Esophagus muscularis mucosa (tissue), 4 donors: ENCODE results near the gene FKBP1A. TPM values are rescaled to one million over a fixed set of nuclear protein-coding genes. Genes with fewer than 3 reads are reported as not detected.
A peak's percentile ranks its signal among the peaks of the same experiment; 100 is the strongest.

Source experiments
- DNase-seq: peaks from one replicate; pipeline ENCODE4 v3.0.0-alpha.2; 2017; ENCODE audit errors: extremely low spot score
- H3K27ac ChIP-seq, 4 donors: fragments of 200-600 bp; sonication (generic); replicated peaks in 1 of 4; 1 replicate in 3 of 4; 2 replicates in 1 of 4; pipeline ENCODE4 v1.5.1; 2016 to 2019; ENCODE audit warnings: mild to moderate bottlenecking in 1 of 4
- H3K27me3 ChIP-seq, 4 donors: fragments of 200-600 bp; sonication (generic); one replicate each; pipeline versions ENCODE4 v1.5.1 to v1.6.0; 2016 to 2019
- H3K36me3 ChIP-seq, 4 donors: fragments of 200-600 bp; sonication (generic); one replicate each; pipeline ENCODE4 v1.5.1; 2016 to 2019
- H3K4me1 ChIP-seq, 4 donors: fragments of 200-600 bp; sonication (generic); one replicate each; pipeline ENCODE4 v1.5.1; 2016 to 2019
- H3K4me3 ChIP-seq, 4 donors: fragments of 200-600 bp; sonication (generic); 1 replicate in 2 of 4; 2 replicates in 2 of 4; pipeline ENCODE4 v1.5.1; 2016 to 2019; ENCODE audit warnings: mild to moderate bottlenecking in 4 of 4, moderate library complexity in 1 of 4
- H3K9me3 ChIP-seq, 4 donors: fragments of 200-600 bp; sonication (generic); 1 replicate in 3 of 4; 2 replicates in 1 of 4; pipeline ENCODE4 v1.5.1; 2016 to 2019
- EP300 ChIP-seq: sonication (generic); formaldehyde crosslinking; IDR thresholded peaks from one replicate; pipeline ENCODE4 v1.6.1; 2017; ENCODE audit warnings: antibody characterized with exemption
- POLR2A ChIP-seq: fragments of 450-650 bp; IDR thresholded peaks from one replicate; pipeline ENCODE4 v1.6.1; 2017; ENCODE audit warnings: antibody characterized with exemption, moderate library complexity, mild to moderate bottlenecking, low read depth
- POLR2AphosphoS5 ChIP-seq, 2 donors: sonication (generic); formaldehyde crosslinking; IDR thresholded peaks; one replicate each; pipeline ENCODE4 v1.6.1; 2017; ENCODE audit warnings: antibody characterized with exemption in 2 of 2
- WGBS: methylation state at CpG from one replicate; pipeline ENCODE4 v1.1.5; 2018; 5-methylcytosine and 5-hydroxymethylcytosine counted together
- intact Hi-C: fragments of 100-400 bp; cut with DNase I; formaldehyde crosslinking; loops from one replicate; pipeline ENCODE4 v1.15.1; 2023
- total RNA-seq, 4 donors: library from RNA; depleted of rRNA; stranded (reverse); fragments of >200 nt; gene quantifications; one replicate each; pipeline versions ENCODE4 v1.1.0 to v1.2.1, GENCODE V29; 2016
- TF ChIP-seq, protein P1 (sequence below), 3 experiments: fragments of 200-600 bp in 2 of 3; fragments of 450-650 bp in 1 of 3; sonication (generic) in 2 of 3; IDR thresholded peaks; one replicate each; pipeline ENCODE4 v1.5.1; 2017 to 2019; ENCODE audit warnings: antibody characterized with exemption in 3 of 3, mild to moderate bottlenecking in 2 of 3, moderate library complexity in 1 of 3

The FKBP1A gene
- total RNA-seq, 4 donors from 2014 or later: 84.3 to 99.2 (median 89.8) TPM

- peak overlapping the region in 1 of 4 donors; percentile 33 for H3K27ac ChIP-seq
- peaks cover 51 to 76% (median 52%) of the 10 kb centered on the region in 4 donors for H3K4me1 ChIP-seq
- no peaks in the 10 kb centered on the region for H3K27me3 ChIP-seq
- H3K4me3 ChIP-seq: no peak overlapping the region
- intact Hi-C loops: no loop called here
- TF ChIP-seq POLR2A (no peak), EP300 (no peak), POLR2AphosphoS5 (IDR thresholded peaks at IDR 0.05) (no peak)
- TF ChIP-seq, protein P1, sequence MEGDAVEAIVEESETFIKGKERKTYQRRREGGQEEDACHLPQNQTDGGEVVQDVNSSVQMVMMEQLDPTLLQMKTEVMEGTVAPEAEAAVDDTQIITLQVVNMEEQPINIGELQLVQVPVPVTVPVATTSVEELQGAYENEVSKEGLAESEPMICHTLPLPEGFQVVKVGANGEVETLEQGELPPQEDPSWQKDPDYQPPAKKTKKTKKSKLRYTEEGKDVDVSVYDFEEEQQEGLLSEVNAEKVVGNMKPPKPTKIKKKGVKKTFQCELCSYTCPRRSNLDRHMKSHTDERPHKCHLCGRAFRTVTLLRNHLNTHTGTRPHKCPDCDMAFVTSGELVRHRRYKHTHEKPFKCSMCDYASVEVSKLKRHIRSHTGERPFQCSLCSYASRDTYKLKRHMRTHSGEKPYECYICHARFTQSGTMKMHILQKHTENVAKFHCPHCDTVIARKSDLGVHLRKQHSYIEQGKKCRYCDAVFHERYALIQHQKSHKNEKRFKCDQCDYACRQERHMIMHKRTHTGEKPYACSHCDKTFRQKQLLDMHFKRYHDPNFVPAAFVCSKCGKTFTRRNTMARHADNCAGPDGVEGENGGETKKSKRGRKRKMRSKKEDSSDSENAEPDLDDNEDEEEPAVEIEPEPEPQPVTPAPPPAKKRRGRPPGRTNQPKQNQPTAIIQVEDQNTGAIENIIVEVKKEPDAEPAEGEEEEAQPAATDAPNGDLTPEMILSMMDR (IDR thresholded peaks at IDR 0.05): no peak
- H3K36me3 ChIP-seq: peaks cover 0 to 21% (median 2%) of the 10 kb centered on the region in 4 donors
- DNase-seq: peak; percentile 57
- WGBS: 95% methylated on average over 6 of the region's 6 CpGs
- no peaks in the 10 kb centered on the region for H3K9me3 ChIP-seq
These were observed 60.9 kb downstream of the FKBP1A start for GRCh38 chr20:1331801-1332453.

GRCh38 chr20:1331101-1331500 lies 61.8 kb downstream of the FKBP1A start:
- Histone ChIP-seq H3K36me3 (peaks cover 0 to 21% (median 2%) of the 10 kb centered on the region in 4 donors), H3K27me3 (no peaks in the 10 kb centered on the region), H3K4me3 (no peak overlapping the region), H3K27ac (peak overlapping the region in 3 of 4 donors; percentile 93 to 99 (median 98)), H3K4me1 (peaks cover 51 to 77% (median 52%) of the 10 kb centered on the region in 4 donors), H3K9me3 (no peaks in the 10 kb centered on the region)
- TF ChIP-seq POLR2A (no peak), POLR2AphosphoS5 (IDR thresholded peaks at IDR 0.05) (no peak), EP300 (no peak)
- TF ChIP-seq, protein P1 (IDR thresholded peaks at IDR 0.05): no peak
- 91% methylated on average over 2 of the region's 2 CpGs for WGBS
- peak; percentile 64 for DNase-seq
- intact Hi-C loops: no loop called here

GRCh38 chr20:1330075-1330830 lies 62.6 kb downstream of the FKBP1A start:
- Histone ChIP-seq H3K36me3 (peaks cover 0 to 21% (median 2%) of the 10 kb centered on the region in 4 donors), H3K4me3 (no peak overlapping the region), H3K27me3 (no peaks in the 10 kb centered on the region), H3K27ac (peak overlapping the region; percentile 93 to 99 (median 96)), H3K9me3 (no peaks in the 10 kb centered on the region), H3K4me1 (peaks cover 54 to 73% (median 56%) of the 10 kb centered on the region in 4 donors)
- intact Hi-C loops: no loop called here
- WGBS: 63% methylated on average over 5 of the region's 6 CpGs
- peak; percentile 92 for DNase-seq
- TF ChIP-seq POLR2AphosphoS5 (IDR thresholded peaks at IDR 0.05) (peak; percentile 23 to 56), EP300 (no peak), POLR2A (no peak)

- peaks cover 67 to 74% (median 68%) of the 10 kb centered on the region in 4 donors for H3K4me1 ChIP-seq
- peaks cover 0 to 18% (median 2%) of the 10 kb centered on the region in 4 donors for H3K36me3 ChIP-seq
- peak within 1 kb of the TSS; percentile 93 to 99 (median 96) for H3K27ac ChIP-seq
- H3K9me3 ChIP-seq: no peaks in the 10 kb centered on the region
- H3K27me3 ChIP-seq: no peaks in the 10 kb centered on the region
- WGBS: 77% methylated on average over 7 of the region's 8 CpGs
- DNase-seq: peak; percentile 74
- TF ChIP-seq EP300: no peak
- intact Hi-C loops: loop anchor here (5.0 kb wide), 1 partner anchor 138 kb away; the partner anchor contains the start of gene NSFL1C
- H3K4me3 ChIP-seq: no peak within 1 kb of the TSS
These were observed 64.0 kb downstream of the FKBP1A start, which contains the start of gene SDCBP2 for GRCh38 chr20:1328680-1329330. Gene SDCBP2 (minus strand): TSS chr20:1329139. CDS start chr20:1320416, 8,723 bp downstream.

DNA sequence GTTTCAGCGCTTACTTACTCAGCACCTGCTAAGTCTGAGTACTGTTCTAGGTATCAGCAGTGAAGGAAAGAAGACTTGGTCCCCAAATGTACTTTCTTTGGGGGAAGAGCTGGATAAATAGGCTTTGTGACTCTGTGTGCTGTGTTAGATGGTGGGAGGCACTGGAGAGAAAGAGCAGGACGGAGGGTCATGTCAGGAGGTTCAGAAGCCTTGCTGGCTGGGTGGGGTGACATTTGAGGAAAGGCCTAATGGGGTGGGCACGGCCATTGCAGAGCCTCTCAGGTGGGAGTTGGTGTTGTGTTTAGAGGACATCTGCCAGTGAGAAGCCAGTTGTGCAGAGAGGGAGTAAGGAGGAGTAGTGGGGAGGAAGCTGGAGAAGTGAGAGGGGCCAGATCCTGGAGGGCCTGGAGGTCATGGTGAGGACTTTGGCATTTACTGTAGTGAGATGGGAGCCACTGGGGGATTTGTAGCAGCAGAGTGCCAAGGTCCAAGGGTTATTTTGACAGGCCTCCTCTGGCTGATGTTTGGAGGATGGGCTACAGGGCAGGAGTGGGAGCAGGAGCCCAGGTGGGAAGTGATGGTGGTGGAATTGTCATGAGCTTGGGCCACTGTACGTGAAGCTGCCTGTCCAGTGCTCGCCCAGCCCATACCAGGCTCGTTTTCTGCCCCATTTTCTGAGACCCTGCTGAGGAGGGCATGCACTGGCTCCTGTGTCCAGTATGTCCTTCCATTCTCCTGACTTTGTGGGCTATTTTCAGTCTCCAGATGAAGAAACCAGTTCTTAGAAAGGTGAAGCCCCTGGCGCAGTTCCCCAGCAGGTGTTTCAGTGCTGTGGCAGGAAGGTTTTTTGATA lies 64.8 kb downstream of the FKBP1A start:
- DNase-seq: peak; percentile 57
- 91% methylated on average over 7 of the region's 7 CpGs for whole genome bisulfite sequencing

More for the DNA sequence above, 64.8 kb downstream of the FKBP1A start:
- no peak for TF ChIP-seq EP300
- TF ChIP-seq, protein P1 (IDR thresholded peaks at IDR 0.05): no peak
- TF ChIP-seq POLR2A: no peak
- no peak for TF ChIP-seq POLR2AphosphoS5 (IDR thresholded peaks at IDR 0.05)
- peaks cover 0 to 11% (median 2%) of the 10 kb centered on the region in 4 donors for H3K36me3 ChIP-seq
- H3K27ac ChIP-seq: peak overlapping the region; percentile 93 to 99 (median 96)
- H3K4me3 ChIP-seq: no peak overlapping the region
- peaks cover 67 to 77% (median 75%) of the 10 kb centered on the region in 4 donors for H3K4me1 ChIP-seq
- intact Hi-C loops: loop anchor here (2.0 to 5.0 kb wide), 2 partner anchors 65 to 139 kb away; partner anchors contain the start of genes FKBP1A and NSFL1C
- H3K27me3 ChIP-seq: no peaks in the 10 kb centered on the region
- H3K9me3 ChIP-seq: no peaks in the 10 kb centered on the region
